Motor neuron (in vitro differentiated cells): ENCODE data around the gene SERPINI2. TPM values are rescaled to one million over a fixed set of nuclear protein-coding genes. Genes with fewer than 3 reads are reported as not detected.

ENCODE experiments used
- ATAC-seq, 8 experiments: fragments of 200-7000 bp; cut with Tn5 transposase; replicated peaks in 6 of 8; 2 replicates each; pipeline ENCODE4 v1.8.0; 2021; ENCODE audit warnings: mild to moderate bottlenecking in 8 of 8, moderate library complexity in 8 of 8
- H3K27ac ChIP-seq, 2 donors: fragments of 250-450 bp; sonication (Bioruptor Pico); 2 replicates each; pipeline ENCODE4 v1.9.0; 2021; ENCODE audit warnings: antibody characterized with exemption in 2 of 2, mild to moderate bottlenecking in 2 of 2, moderate library complexity in 1 of 2
- H3K4me1 ChIP-seq, 2 donors: fragments of 250-450 bp; sonication (Bioruptor Pico); replicated peaks in 1 of 2; 2 replicates each; pipeline ENCODE4 v1.6.1; 2021; ENCODE audit warnings: antibody characterized with exemption in 2 of 2, mild to moderate bottlenecking in 2 of 2, moderate library complexity in 1 of 2
- H3K4me3 ChIP-seq, 5 donors: fragments of 250-450 bp; sonication (Bioruptor Pico); 2 replicates each; pipeline ENCODE4 v1.9.0; 2021; ENCODE audit warnings: antibody characterized with exemption in 5 of 5, mild to moderate bottlenecking in 5 of 5, moderate library complexity in 4 of 5
- WGBS, 10 experiments: fragments of 450-650 bp; shearing (Covaris generic); methylation state at CpG; one replicate each; pipeline ENCODE4 v1.0.0; 2022; 5-methylcytosine and 5-hydroxymethylcytosine counted together
- in situ Hi-C, 9 experiments: fragments of 400-800 bp; cut with MboI; loops; one replicate each; pipeline ENCODE4 v1.15.0; 2021; ENCODE audit warnings: low sequenced_read_pairs in 9 of 9, low pct_unique_long_range_greater_than_20kb in 2 of 9; ENCODE audit not compliant: unreplicated experiment in 9 of 9
- total RNA-seq, 8 experiments: library from RNA; unstranded; fragments of 300-600 nt; gene quantifications; 2 replicates each; pipeline versions ENCODE4 v1.2.3 to v1.2.4, GENCODE V29; 2022

Gene SERPINI2
- total RNA-seq, 8 experiments from 2014 or later: 0.18 to 5.3 (median 0.56) TPM; not detected in 2

DNA sequence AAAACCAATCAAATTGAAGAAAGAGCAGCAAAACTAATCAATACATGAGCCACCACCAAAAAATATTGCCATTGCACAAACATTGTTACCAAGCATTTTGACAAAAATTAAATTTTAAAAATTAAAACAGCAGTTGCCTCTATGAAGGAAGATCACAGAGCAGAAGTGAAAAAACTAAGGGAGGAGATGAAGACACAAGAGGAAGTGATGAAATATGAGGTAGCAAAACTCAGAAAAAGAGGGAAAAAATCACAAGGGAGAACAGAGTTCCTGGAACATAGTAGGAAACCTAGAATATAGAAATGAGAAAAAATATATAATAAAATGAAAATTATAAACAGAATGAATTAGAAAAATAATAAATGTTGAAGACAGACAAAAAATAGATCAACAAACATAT is 7.3 kb upstream of the SERPINI2 start:
- ATAC-seq: no peak
- no peaks in the 10 kb centered on the region for H3K4me1 ChIP-seq
- in situ Hi-C loops: no loop called here
- H3K4me3 ChIP-seq: no peak overlapping the region
- no peak overlapping the region for H3K27ac ChIP-seq

DNA sequence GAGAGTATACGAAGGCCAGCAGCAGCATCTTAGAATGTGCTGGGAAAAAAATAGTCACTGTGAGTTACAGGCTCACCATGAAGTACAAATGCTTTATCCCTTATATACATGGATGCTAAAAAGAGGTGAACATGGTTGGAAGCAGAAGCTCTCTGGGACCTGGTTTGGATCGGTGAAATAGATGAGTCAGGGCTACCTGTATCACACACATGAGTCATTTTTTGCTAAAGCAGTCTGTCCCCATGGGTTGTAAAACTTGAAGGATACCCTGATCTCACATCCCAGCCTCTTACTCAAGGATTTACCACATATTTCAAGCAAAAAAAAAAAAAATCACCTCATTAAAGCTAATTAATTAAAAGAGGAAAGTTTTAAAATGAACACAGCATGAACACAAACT is 6.9 kb upstream of the SERPINI2 start:
- Histone ChIP-seq H3K4me1 (peaks cover 0 to 4% of the 10 kb centered on the region in 2 donors), H3K27ac (no peak overlapping the region), H3K4me3 (no peak overlapping the region)
- 29 to 100% (median 85%) methylated on average over 1 to 2 of the region's 2 CpGs; no CpG with 5 or more reads in 1 of the 10 experiments for WGBS, 10 experiments
- ATAC-seq: no peak
- in situ Hi-C loops: no loop called here

GRCh38 chr3:167469381-167469780 is 4.5 kb downstream of the SERPINI2 start:
- H3K27ac ChIP-seq: no peak overlapping the region
- H3K4me3 ChIP-seq: no peak overlapping the region
- H3K4me1 ChIP-seq: peaks cover 0 to 7% of the 10 kb centered on the region in 2 donors
- WGBS, 10 experiments: 3 to 97% (median 10%) methylated on average over 2 to 3 of the region's 3 CpGs; no CpG with 5 or more reads in 3 of the 10 experiments
- no peak for ATAC-seq
- in situ Hi-C loops: no loop called here

- ATAC-seq: peak in 1 of 8 experiments; percentile 21
- in situ Hi-C loops: no loop called here
- Histone ChIP-seq H3K27ac (no peak overlapping the region), H3K4me3 (no peak overlapping the region), H3K4me1 (peaks cover 0 to 5% of the 10 kb centered on the region in 2 donors)
- 2 to 100% (median 92%) methylated on average over 1 to 5 of the region's 5 CpGs for WGBS, 10 experiments
Observed at GRCh38 chr3:167467848-167468611, 5.8 kb downstream of the SERPINI2 start.

DNA sequence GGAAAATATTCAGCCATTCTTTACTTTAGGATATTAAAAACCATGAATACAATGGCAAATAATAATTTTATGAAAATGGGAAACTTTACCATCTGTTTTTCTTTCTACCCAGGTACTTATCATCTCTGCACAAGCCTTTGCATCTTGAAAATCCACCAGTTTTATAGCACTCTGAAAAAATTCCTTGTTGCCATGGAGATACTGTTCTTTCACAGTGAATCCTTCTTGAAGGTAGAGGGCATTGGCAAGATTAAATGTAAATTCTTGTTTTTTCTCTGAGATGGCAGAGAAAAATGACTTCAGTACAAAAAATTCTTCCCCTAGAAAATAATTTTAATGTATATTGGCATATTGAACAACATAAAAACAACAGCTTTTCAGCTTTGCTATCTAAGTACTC is 6.9 kb downstream of the SERPINI2 start:
- no peak overlapping the region for H3K4me3 ChIP-seq

DNA sequence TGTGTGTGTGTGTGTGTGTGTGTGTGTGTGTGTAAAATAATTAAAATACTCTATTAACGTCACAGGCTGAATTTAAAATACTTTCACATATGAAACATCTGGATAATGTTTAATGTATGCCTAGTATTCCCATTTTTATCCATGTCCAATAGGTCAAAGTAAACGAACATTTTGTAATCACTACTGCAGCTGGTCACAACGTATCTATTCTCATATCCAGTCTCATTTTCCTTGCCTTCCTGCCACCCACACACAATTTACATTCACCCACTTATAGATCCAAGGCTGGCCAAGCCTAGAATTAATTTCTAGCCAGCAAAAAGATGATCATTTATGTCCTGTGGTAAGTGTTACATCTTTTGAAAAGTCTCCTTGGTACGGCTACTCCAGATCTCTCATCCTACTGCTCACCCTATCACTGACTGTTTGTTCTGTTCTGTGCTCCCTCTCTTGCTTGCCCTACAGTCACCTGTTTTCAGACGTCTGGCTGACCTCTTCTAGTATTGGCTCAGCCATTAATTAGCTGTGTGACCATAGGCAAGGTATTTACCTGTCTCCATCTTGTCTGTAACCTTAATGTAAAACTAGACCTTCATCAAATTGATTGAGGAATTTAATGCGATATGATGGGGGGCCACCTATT is 17.6 kb downstream of the SERPINI2 start:
- Histone ChIP-seq H3K4me3 (no peak overlapping the region), H3K4me1 (no peaks in the 10 kb centered on the region), H3K27ac (no peak overlapping the region)
- in situ Hi-C loops: no loop called here
- ATAC-seq: no peak
- WGBS, 10 experiments: 12 to 90% (median 84%) methylated on average over 2 to 5 of the region's 6 CpGs; no CpG with 5 or more reads in 1 of the 10 experiments

More for the DNA sequence above, 6.9 kb downstream of the SERPINI2 start:
- Histone ChIP-seq H3K4me1 (peaks cover 0 to 5% of the 10 kb centered on the region in 2 donors), H3K27ac (no peak overlapping the region)
- in situ Hi-C loops: no loop called here
- peak in 1 of 8 experiments; percentile 26 for ATAC-seq

GRCh38 chr3:167453815-167454214 is 20.0 kb downstream of the SERPINI2 start:
- Histone ChIP-seq H3K4me1 (no peaks in the 10 kb centered on the region), H3K27ac (no peak overlapping the region), H3K4me3 (no peak overlapping the region)
- no peak for ATAC-seq
- WGBS, 10 experiments: 20 to 100% (median 90%) methylated on average over 1 to 2 of the region's 2 CpGs; no CpG with 5 or more reads in 3 of the 10 experiments
- in situ Hi-C loops: no loop called here

- H3K4me3 ChIP-seq: no peak overlapping the region
- WGBS, 10 experiments: 0 to 80% (median 29%) methylated on average over 1 of the region's 1 CpG; no CpG with 5 or more reads in 1 of the 10 experiments
- in situ Hi-C loops: no loop called here
- no peaks in the 10 kb centered on the region for H3K4me1 ChIP-seq
- no peak for ATAC-seq
- no peak overlapping the region for H3K27ac ChIP-seq
Observed at GRCh38 chr3:167451282-167451681, 22.6 kb downstream of the SERPINI2 start.

DNA sequence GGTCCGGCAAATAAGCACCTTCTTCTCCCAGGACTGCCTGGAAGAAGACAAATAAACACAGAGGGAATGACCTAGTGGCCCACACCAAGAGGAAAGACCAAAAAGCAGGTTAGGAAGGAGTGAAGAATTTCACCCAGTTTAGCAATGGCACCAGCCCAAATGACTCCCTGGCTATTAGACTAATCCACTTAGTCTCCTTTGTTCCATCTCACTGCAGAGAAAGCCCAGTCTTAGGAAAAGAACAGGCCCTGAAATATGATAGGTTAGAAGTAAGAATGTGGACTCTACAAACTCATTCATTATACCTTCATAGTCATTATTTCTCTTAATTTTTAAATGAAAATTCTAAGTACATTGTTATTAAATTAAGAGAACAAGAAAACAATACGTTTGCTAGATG is 23.2 kb downstream of the SERPINI2 start:
- in situ Hi-C loops: no loop called here
- no peaks in the 10 kb centered on the region for H3K4me1 ChIP-seq
- 5 to 100% (median 90%) methylated on average over 1 to 2 of the region's 2 CpGs for WGBS, 10 experiments
- H3K27ac ChIP-seq: no peak overlapping the region
- no peak for ATAC-seq
- H3K4me3 ChIP-seq: no peak overlapping the region

GRCh38 chr3:167450195-167450594 is 23.6 kb downstream of the SERPINI2 start:
- 0 to 100% (median 84%) methylated on average over 2 to 5 of the region's 5 CpGs for WGBS, 10 experiments
- no peak for ATAC-seq
- in situ Hi-C loops: no loop called here
- no peaks in the 10 kb centered on the region for H3K4me1 ChIP-seq
- H3K4me3 ChIP-seq: no peak overlapping the region
- no peak overlapping the region for H3K27ac ChIP-seq

GRCh38 chr3:167445491-167445890 is 28.4 kb downstream of the SERPINI2 start:
- H3K27ac ChIP-seq: no peak overlapping the region
- no peaks in the 10 kb centered on the region for H3K4me1 ChIP-seq
- no peak for ATAC-seq
- in situ Hi-C loops: no loop called here
- no peak overlapping the region for H3K4me3 ChIP-seq

GRCh38 chr3:167441256-167441655 is 32.6 kb downstream of the SERPINI2 start:
- ATAC-seq: no peak
- 0 to 100% (median 58%) methylated on average over 1 to 2 of the region's 2 CpGs; no CpG with 5 or more reads in 2 of the 10 experiments for WGBS, 10 experiments
- H3K4me3 ChIP-seq: no peak overlapping the region
- no peaks in the 10 kb centered on the region for H3K4me1 ChIP-seq
- in situ Hi-C loops: no loop called here
- H3K27ac ChIP-seq: no peak overlapping the region

GRCh38 chr3:167437428-167438139 is 36.3 kb downstream of the SERPINI2 start:
- no peak overlapping the region for H3K27ac ChIP-seq
- H3K4me3 ChIP-seq: no peak overlapping the region
- H3K4me1 ChIP-seq: no peaks in the 10 kb centered on the region
- in situ Hi-C loops: no loop called here
- no peak for ATAC-seq
- WGBS, 10 experiments: 0 to 100% (median 68%) methylated on average over 1 to 2 of the region's 2 CpGs; no CpG with 5 or more reads in 3 of the 10 experiments
